AG20443 (cell line): Measurements from ENCODE around the gene SCN3A.

ENCODE experiments used
- DNase-seq: peaks from one replicate; pipeline ENCODE4 v3.0.0; 2012; ENCODE audit warnings: low spot score, mixed read lengths

The SCN3A gene

GRCh38 chr2:165056564-165056963, 147.3 kb downstream of the SCN3A start:
- DNase-seq = no peak

GRCh38 chr2:165055082-165055851, 148.6 kb downstream of the SCN3A start:
- no peak for DNase-seq

DNA sequence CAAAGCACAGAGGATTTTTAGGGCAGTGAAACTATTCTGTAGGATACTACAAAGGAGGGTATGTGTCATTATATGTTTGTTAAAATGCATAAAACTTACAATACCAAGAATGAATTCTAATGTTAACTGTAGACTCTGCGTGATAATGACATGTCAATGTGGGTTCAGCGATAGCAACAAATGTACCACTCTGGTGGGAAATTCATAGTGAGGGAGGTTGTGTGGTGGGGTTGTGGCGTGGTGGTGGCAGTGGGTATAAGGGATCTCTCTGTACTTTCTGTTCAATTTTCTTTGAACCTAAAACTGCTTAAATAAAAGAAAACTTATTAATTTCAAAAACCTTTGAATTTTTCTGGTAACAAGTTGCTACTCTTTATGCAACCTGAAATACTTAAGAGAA, 149.2 kb downstream of the SCN3A start:
- no peak for DNase-seq

DNA sequence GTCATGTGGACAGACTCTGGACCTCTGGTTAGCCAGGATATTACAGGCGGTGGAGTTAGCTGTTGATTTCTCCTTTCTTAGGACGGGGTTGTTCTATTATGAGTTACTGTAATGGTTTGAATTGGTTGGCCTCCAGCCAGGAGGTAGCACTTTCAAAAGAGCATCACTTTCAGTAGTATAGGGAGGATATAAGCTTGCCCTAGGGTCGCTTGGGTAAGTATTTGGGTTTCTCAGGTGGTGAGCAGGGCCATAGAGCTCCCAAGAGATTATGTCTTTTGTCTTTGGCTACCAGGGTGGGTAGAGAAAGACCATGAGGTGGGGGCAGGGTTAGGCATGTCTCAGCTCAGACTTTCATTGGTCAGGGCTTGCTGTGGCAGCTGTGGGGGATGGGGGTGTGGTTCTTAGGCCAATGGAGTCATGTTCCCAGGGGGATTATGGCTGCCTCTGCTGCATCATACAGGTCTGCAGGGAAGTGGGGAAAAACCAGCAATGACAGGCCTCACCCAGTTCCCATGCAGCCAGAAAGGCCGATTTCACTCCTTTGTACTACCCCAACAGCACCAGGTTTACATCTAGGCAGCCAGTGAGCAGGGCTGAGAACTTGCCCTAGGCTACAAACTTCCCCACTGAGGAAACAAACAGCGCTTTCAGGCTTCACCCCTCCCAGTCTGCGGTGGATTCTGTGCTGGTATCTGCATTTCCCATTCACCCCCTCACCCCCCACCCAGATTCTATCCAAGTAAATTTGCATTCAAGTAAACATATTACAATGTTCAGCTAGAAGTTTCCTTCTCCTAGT, 159.1 kb downstream of the SCN3A start:
- DNase-seq = no peak
